Endothelial cell of umbilical vein (primary cell): Measurements from ENCODE around the gene CD247. TPM values are rescaled to one million over a fixed set of nuclear protein-coding genes. Genes with fewer than 3 reads are reported as not detected.

Source experiments
- BruUV-seq: library from RNA; stranded (reverse); fragments of 400-500 nt; replicated peaks from 2 replicates; lab custom pipeline; 2021; lab: Mats Ljungman, UMichigan
- CTCF ChIA-PET: fragments of 300-600, 350-600 bp; sonication (Branson Sonifier 250); formaldehyde crosslinking; loops from one replicate; lab custom pipeline; 2021; ENCODE audit warnings: antibody characterized with exemption, inconsistent platforms; lab: Charles Lee
- POLR2A ChIA-PET: fragments of 300-600, 350-600 bp; sonication (Branson Sonifier 250); formaldehyde crosslinking; loops from one replicate; lab custom pipeline; 2021; ENCODE audit warnings: antibody characterized with exemption, inconsistent platforms; lab: Charles Lee
- DNase-seq: peaks from one replicate; pipeline ENCODE4 v3.0.0-alpha.2; 2011; ENCODE audit warnings: low read depth, low spot score
- FAIRE-seq: peaks from 2 replicates; lab custom pipeline; 2011; peaks lifted over from hg19 to GRCh38; lab: Jason Lieb, UNC
- H2AFZ ChIP-seq: 2 replicates; pipeline ENCODE4 v1.6.0; 2012; ENCODE audit warnings: low read depth, low read length, control low read depth, inconsistent platforms
- H3K27ac ChIP-seq: 2 replicates; pipeline ENCODE4 v1.5.1; 2011; ENCODE audit warnings: low read depth, mild to moderate bottlenecking, control low read depth, low read length, moderate library complexity; ENCODE audit not compliant: insufficient read depth
- H3K27me3 ChIP-seq, 2 experiments: 2 replicates each; pipeline versions ENCODE4 v1.6.0 to v1.6.1; 2011; ENCODE audit warnings: low read length in 2 of 2, mixed read lengths in 1 of 2; ENCODE audit not compliant: control insufficient read depth in 2 of 2, insufficient read depth in 2 of 2
- H3K36me3 ChIP-seq, 2 experiments: 2 replicates in 1 of 2; 3 replicates in 1 of 2; pipeline ENCODE4 v1.5.1; 2011; ENCODE audit warnings: low read length in 2 of 2, mild to moderate bottlenecking in 1 of 2, moderate library complexity in 1 of 2; ENCODE audit not compliant: control insufficient read depth in 2 of 2, insufficient read depth in 2 of 2; ENCODE audit errors: extremely low read depth in 1 of 2
- H3K4me1 ChIP-seq: 3 replicates; pipeline ENCODE4 v1.5.1; 2011; ENCODE audit warnings: mild to moderate bottlenecking, low read length; ENCODE audit not compliant: control insufficient read depth, insufficient read depth; ENCODE audit errors: extremely low read depth
- H3K4me2 ChIP-seq: 2 replicates; pipeline ENCODE4 v1.6.1; 2011; ENCODE audit warnings: low read length, control low read depth, mixed read lengths; ENCODE audit not compliant: insufficient read depth
- H3K4me3 ChIP-seq, 3 experiments: fragments of 200-600 bp in 1 of 3; sonication (generic), shearing (Covaris generic) in 1 of 3; replicated peaks in 1 of 3; 2 replicates each; pipeline ENCODE4 v1.5.1; 2011 to 2016; ENCODE audit warnings: control low read depth in 3 of 3, low read length in 3 of 3, mild to moderate bottlenecking in 2 of 3, inconsistent platforms in 1 of 3, low read depth in 1 of 3, moderate library complexity in 1 of 3; ENCODE audit not compliant: insufficient read depth in 1 of 3
- H3K79me2 ChIP-seq: 2 replicates; pipeline ENCODE4 v1.6.0; 2012; ENCODE audit warnings: low read length, inconsistent platforms; ENCODE audit not compliant: control insufficient read depth, insufficient read depth
- H3K9ac ChIP-seq: replicated peaks from 2 replicates; pipeline ENCODE3; 2011; ENCODE audit warnings: low read length, control low read depth; ENCODE audit not compliant: insufficient read depth; ENCODE audit errors: extremely low read depth
- H3K9me1 ChIP-seq: replicated peaks from 3 replicates; pipeline ENCODE4 v1.6.0; 2011; ENCODE audit warnings: mild to moderate bottlenecking, low read length; ENCODE audit not compliant: control insufficient read depth, insufficient read depth; ENCODE audit errors: extremely low read depth
- H3K9me3 ChIP-seq: replicated peaks from 2 replicates; pipeline ENCODE4 v1.5.1; 2012; ENCODE audit warnings: low read length, inconsistent platforms; ENCODE audit not compliant: control insufficient read depth, insufficient read depth
- H4K20me1 ChIP-seq: replicated peaks from 2 replicates; pipeline ENCODE3; 2011; ENCODE audit warnings: mild to moderate bottlenecking, low read length; ENCODE audit not compliant: control insufficient read depth, insufficient read depth; ENCODE audit errors: extremely low read depth
- EZH2 ChIP-seq: IDR thresholded peaks from 2 replicates; pipeline ENCODE4 v1.6.1; 2012; ENCODE audit warnings: borderline replicate concordance, low read depth, mild to moderate bottlenecking, moderate library complexity, low read length, inconsistent platforms; ENCODE audit not compliant: severe bottlenecking
- FOS ChIP-seq: IDR thresholded peaks from 2 replicates; pipeline ENCODE4 v1.6.1; 2011; ENCODE audit warnings: mild to moderate bottlenecking, low read length, moderate library complexity, borderline replicate concordance; ENCODE audit not compliant: insufficient read depth
- GATA2 ChIP-seq: IDR thresholded peaks from 2 replicates; pipeline ENCODE4 v1.7.0; 2011; ENCODE audit warnings: low read depth, mild to moderate bottlenecking, moderate library complexity, mixed read lengths, low read length; ENCODE audit not compliant: insufficient read length, insufficient read depth
- JUN ChIP-seq: IDR thresholded peaks from 2 replicates; pipeline ENCODE4 v1.6.1; 2011; ENCODE audit warnings: borderline replicate concordance, low read depth; ENCODE audit not compliant: insufficient read length, insufficient read depth
- MYC ChIP-seq: IDR thresholded peaks from one replicate; pipeline ENCODE4 v1.6.1; 2011; ENCODE audit warnings: mild to moderate bottlenecking, low read depth, low read length
- POLR2A ChIP-seq: IDR thresholded peaks from 2 replicates; pipeline ENCODE4 v1.6.1; 2012; ENCODE audit warnings: low read depth, mild to moderate bottlenecking, control low read depth, low read length
- POLR2AphosphoS5 ChIP-seq: IDR thresholded peaks from 2 replicates; pipeline ENCODE4 v1.6.1; 2012; ENCODE audit warnings: low read depth, mild to moderate bottlenecking, control low read depth, low read length, moderate library complexity; ENCODE audit not compliant: insufficient read depth
- dilution Hi-C: fragments of 300-500 bp; cut with MboI; formaldehyde crosslinking; loops from one replicate; pipeline ENCODE4 v1.15.0; 2019; ENCODE audit warnings: low sequenced_read_pairs; ENCODE audit not compliant: extremely low pct_ligation_motif_present
- intact Hi-C: fragments of 100-400 bp; cut with micrococcal nuclease; formaldehyde crosslinking; loops from one replicate; pipeline ENCODE4 v1.10.0; 2022
- polyA plus RNA-seq, 4 experiments: library from polyadenylated mRNA; depleted of rRNA in 3 of 4; stranded (reverse) in 3 of 4; unstranded in 1 of 4; fragments of >200 nt; gene quantifications; 2 replicates each; pipeline versions ENCODE4 v1.2.1 to v1.2.3, GENCODE V29; 2011 to 2012; ENCODE audit warnings: missing spikeins in 1 of 4
- total RNA-seq: library from RNA; stranded (reverse); gene quantifications from 2 replicates; pipeline ENCODE4 v1.2.3, GENCODE V29; 2021
- TF ChIP-seq, protein P1 (sequence below), 2 donors: IDR thresholded peaks; 1 replicate in 1 of 2; 2 replicates in 1 of 2; pipeline ENCODE4 v1.5.1; 2011; ENCODE audit warnings: low read length in 2 of 2, mild to moderate bottlenecking in 2 of 2, moderate library complexity in 2 of 2, control low read depth in 1 of 2, inconsistent platforms in 1 of 2, low read depth in 1 of 2; ENCODE audit not compliant: insufficient read depth in 1 of 2; ENCODE audit errors: extremely low read depth in 1 of 2
- TF ChIP-seq, protein P2 (sequence below): IDR thresholded peaks from 2 replicates; pipeline ENCODE4 v1.6.1; 2011; ENCODE audit not compliant: insufficient read depth, insufficient read length

The CD247 gene
- total and polyA plus RNA-seq, 2 donors (not counting 3 experiments of a cell fraction or from before 2014, with no cell fraction given), result not detected

DNA sequence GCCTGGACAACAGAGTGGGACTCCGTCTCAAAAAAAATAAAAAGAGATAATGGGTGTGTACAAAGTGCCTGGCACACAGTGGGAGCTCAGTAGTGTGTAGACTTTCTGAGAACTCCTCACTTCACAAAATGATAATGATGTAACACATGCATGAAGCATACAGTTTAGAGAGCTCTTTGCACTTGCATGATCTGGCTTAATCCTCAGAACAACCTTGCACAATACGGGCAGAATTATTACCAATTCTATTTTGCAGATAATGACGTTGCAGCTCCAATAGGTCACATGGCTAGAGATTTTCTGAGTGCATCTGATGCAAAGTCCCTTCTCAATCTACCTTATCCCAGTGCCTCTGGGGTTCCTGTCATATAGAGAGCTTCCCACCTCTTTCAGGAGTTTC lies 71.4 kb downstream of the CD247 start:
- no peak overlapping the region for H2AFZ ChIP-seq
- H3K27ac ChIP-seq, result no peak overlapping the region
- no peaks in the 10 kb centered on the region for H3K4me1 ChIP-seq
- no peak overlapping the region for H3K4me3 ChIP-seq
- no peak overlapping the region for H3K4me2 ChIP-seq
- H3K27me3 ChIP-seq, result peaks cover 0 to 4% of the 10 kb centered on the region in 2 experiments
- H3K9me3 ChIP-seq, result no peaks in the 10 kb centered on the region
- dilution Hi-C loops (no loop called here), intact Hi-C loops (loop anchor here (10.0 kb wide), 1 partner anchor 238 kb away; no protein-coding TSS in a partner anchor)
- ChIA-PET CTCF (interaction anchor here (0.9 to 2.2 kb wide), 2 partner anchors 21 to 179 kb away, joined by 5 to 9 read pairs; no protein-coding TSS in a partner anchor), POLR2A (interaction anchor here (0.6 kb wide), 1 partner anchor 151 kb away, joined by 3 read pairs; no protein-coding TSS in a partner anchor)
- H3K9ac ChIP-seq, result no peak overlapping the region
- DNase-seq (no peak), FAIRE-seq (no peak)
- TF ChIP-seq MYC (no peak), GATA2 (no peak), JUN (no peak), POLR2AphosphoS5 (no peak), EZH2 (no peak), POLR2A (no peak), FOS (no peak)
- TF ChIP-seq, protein P1, sequence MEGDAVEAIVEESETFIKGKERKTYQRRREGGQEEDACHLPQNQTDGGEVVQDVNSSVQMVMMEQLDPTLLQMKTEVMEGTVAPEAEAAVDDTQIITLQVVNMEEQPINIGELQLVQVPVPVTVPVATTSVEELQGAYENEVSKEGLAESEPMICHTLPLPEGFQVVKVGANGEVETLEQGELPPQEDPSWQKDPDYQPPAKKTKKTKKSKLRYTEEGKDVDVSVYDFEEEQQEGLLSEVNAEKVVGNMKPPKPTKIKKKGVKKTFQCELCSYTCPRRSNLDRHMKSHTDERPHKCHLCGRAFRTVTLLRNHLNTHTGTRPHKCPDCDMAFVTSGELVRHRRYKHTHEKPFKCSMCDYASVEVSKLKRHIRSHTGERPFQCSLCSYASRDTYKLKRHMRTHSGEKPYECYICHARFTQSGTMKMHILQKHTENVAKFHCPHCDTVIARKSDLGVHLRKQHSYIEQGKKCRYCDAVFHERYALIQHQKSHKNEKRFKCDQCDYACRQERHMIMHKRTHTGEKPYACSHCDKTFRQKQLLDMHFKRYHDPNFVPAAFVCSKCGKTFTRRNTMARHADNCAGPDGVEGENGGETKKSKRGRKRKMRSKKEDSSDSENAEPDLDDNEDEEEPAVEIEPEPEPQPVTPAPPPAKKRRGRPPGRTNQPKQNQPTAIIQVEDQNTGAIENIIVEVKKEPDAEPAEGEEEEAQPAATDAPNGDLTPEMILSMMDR (IDR thresholded peaks at IDR 0.05; ENCODE audit: extremely low read depth in 1 of 2, insufficient read depth in 1 of 2, low read depth in 1 of 2, low read length in 2 of 2), result no peak
- TF ChIP-seq, protein P2, sequence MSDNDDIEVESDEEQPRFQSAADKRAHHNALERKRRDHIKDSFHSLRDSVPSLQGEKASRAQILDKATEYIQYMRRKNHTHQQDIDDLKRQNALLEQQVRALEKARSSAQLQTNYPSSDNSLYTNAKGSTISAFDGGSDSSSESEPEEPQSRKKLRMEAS, result no peak
- H3K9me1 ChIP-seq, result no peaks in the 10 kb centered on the region
- H3K79me2 ChIP-seq, result no peaks in the 10 kb centered on the region
- H3K36me3 ChIP-seq, result no peaks in the 10 kb centered on the region
- H4K20me1 ChIP-seq, result no peaks in the 10 kb centered on the region
- no TSS peak for BruUV-seq
